Measurements from ENCODE around the gene PCSK7.

Gene PCSK7

DNA sequence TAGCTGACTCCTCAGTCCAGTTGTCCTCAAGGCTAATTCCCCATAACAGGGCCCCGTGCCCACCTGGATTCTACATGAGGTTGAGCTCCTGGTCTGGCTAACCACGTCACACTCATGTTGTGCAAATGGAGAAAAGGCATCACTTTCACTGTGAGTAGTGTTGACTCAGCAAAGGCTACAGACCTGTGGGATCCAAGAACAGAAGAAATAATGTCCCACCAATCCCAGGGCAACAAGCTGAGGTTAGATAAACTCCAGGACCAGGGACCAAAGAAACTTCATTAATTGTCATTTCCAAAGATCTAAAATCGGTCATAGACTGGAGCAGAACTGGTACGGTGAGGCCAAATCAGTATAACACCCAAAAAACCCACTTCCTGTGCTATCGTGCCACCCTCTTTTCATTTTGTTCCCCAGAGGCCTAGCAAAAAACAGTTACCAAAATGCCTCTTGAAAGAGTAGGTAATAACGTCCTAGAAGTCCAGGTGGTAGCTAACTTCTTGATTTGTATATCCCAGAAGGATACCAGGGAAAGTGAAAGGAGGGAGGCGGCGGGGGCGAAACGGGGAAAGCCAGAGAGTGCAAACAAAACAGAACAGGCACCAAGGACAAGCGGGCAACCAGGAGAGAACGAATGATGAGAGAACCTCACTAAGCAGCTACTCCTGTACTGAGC is 1.4 kb downstream of the PCSK7 start:
- no peak for DNase-seq

- DNase-seq: no peak
Observed at GRCh38 chr11:117229931-117230285, 2.0 kb downstream of the PCSK7 start.

DNA sequence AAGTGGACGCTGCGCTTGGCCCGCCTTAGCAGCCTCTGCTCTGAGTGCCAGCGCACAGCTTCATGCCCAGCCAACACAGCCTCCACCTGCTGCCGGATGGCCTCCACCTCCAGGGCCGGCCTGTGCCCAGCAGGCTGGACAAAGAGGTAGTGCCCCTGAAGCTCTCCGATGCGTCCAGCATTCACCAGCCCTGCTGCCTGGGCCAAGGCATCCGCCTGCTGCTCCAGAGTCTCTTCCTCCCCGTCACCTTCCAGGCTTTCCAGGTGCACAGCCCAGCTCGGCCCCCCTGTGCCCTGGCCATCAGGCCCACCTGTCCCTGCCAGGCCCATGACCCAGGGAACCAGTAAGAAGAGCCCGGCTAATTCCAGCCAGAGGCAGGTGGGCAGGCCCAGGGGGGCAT is 2.5 kb downstream of the PCSK7 start:
- DNase-seq: no peak

DNA sequence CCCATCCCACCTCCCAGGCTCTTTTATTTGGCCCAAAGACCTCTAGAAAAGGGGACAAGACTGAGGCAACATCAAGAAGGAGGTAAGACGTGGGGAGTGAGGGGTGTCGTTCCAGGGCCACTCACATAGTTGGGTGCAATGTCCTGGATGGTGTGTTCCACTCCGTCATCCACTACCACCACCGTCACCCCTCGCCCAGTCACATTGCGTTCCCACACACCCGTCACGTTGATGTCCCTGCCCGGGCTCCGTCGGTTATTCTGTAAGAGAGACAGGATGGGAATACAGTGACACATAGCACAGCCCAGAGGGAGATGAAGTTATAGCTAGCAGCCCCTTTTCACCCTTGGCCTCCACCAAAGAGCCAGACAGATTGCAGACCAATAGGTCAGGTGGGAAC is 3.8 kb downstream of the PCSK7 start:
- no peak for DNase-seq

DNA sequence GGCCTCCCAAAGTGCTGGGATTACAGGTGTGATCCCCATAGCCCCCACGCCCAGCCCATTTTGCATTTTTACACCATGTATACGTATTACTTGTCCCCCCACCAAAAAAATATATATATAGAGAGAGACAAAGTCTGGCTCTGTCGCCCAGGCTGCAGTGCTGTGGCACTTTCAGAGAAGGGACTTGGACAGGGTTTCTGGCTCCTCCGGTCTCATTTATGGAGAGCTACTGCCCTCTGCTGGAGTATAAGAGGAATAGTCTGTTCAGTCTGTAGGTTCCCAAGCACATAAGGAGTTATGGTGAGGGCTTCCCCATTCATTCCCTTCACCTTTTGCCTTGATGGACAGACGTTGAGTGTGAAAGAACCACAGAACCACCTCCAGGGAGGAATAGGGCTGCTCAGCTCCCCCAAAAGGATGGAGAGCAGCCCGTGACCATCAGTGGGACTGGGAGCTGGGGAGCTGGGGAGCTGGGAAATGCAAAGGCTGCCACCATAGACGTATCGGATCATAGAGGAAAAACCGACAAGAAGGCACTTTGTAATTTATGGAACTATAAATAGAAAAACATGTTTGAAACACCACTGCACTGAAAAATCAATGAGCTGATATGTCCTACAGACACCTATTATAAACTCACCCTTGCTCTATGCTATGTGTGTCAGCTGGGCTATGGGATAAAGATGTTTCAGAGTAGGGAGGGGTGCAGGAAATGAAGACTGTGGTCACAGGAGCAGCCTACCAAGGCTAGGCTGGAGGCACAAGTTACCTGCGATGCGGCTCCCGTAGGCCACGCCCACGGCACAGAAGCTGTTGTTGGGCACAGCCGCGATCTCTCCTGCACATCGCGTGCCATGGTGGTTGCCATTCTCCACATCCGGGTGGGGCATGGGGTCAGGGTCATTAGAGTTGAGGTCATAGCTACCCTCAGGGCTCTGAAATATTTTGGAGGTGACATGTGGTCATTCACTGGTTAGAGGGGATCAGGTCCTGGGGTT is 5.2 kb downstream of the PCSK7 start:
- peak; percentile 51 for DNase-seq

GRCh38 chr11:117225553-117226170 is 6.2 kb downstream of the PCSK7 start:
- DNase-seq: no peak

DNA sequence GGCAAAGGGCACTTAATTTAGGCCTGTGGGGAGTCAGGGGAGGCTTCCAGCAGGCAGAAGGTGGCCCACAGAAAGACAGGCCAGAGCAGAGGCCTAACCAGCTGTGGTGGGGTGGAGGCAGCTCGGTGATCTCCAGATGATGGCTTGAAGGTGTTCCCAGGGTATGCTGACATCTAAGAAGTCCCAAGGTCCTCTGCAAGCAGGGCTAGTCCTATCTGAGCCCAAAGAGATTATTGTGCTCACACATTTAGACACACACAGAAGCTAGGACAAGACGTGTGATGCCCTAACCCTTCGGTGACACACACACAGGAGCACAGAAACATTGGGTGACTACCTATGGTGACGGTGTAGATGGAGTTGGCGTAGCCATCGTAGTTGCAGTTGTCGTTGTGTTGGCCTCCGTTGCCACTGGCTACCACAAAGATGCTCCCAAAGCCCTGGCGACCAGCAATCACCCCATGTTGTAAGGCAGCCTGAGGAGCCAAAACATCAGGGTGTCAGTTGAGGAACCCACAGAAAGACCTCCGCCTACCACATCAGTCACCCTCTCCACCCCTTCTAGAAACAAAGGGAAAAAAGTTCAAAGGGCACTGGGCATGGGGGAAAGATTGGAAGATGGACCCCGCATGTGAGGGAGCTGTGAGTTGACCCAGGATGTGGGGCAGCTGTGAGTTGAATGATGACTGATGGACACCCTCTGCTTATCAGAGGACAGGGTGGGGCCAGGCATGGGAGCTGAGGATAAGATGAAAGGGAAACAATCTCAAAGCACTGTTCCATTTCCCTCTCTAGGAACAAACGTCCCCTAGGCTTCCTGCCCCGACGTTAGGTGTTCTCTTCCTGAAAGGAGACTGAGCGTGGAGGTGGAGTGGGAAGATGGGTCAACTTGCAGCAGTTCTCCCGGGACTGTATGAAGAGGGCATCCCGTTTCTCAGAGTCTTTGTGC is 7.9 kb downstream of the PCSK7 start:
- no peak for DNase-seq

DNA sequence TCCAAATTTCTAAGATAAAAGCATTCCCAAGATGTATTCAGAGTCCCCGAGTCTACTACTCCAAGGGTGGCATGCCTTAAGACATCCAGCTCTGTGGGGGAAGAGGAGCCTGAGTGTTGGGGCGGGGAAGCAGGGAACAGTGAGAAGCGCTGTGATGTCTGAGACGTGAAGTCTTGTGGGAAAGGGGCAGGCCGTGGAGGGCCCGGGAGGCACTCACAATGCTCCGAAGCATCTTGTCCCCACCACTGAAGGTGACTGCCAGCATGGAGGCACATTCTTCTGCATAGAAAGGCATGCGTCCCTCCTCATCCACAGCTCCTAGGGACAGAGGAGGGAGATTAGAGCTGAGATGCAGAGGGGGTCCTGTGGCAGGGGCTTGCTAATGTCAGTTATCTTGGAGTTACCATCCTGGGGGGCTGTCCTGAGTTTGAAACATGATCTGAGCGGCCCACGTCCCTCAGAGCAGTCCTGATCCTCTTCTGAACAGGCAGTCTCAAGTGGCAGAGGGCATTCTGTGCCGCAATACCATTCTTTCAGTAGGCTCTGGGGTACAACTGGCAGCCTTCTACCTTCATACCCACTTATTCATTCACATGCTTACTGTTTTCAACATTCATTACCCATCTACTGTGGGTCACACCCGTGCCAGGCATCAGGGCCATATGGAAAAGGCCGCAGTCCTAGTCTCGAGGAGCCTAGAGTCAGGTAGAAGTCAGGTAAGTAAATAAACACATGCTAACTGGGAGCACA is 8.7 kb downstream of the PCSK7 start:
- DNase-seq: no peak

DNA sequence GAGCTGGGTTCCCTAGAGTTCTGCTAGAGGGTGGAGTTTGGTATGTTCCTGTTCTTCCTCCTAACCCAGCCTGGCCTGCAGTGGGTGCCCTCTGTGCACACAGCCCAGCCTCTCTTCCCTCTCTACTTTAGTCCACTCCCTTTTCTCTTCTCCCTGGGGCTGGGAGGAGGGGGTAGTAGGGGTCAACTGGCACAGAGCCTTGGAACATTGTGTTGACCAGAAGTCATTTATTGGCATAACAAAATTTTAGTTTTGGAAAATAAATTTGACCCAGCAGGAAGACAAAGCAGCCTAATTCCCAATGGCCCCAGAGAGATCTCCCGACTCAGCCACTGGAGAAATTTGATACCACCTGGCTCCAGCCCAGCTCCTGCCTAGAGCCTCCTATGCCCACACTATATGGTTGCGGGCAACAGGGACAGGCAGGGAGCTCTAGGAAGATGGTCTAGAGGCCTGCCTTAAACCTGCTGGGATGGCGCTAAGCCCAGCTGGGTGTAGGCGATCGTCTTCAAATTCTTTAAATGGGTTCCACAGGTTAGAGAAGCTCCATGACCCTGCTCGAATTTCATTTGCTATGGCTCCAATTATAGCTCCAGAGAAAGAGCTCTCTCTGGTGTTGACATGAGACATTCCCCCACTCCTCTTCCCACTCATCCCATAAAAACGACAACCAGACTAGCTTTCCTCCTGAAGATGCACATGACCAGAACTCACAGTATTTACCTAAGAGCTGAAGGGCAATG is 9.9 kb downstream of the PCSK7 start:
- no peak for DNase-seq

DNA sequence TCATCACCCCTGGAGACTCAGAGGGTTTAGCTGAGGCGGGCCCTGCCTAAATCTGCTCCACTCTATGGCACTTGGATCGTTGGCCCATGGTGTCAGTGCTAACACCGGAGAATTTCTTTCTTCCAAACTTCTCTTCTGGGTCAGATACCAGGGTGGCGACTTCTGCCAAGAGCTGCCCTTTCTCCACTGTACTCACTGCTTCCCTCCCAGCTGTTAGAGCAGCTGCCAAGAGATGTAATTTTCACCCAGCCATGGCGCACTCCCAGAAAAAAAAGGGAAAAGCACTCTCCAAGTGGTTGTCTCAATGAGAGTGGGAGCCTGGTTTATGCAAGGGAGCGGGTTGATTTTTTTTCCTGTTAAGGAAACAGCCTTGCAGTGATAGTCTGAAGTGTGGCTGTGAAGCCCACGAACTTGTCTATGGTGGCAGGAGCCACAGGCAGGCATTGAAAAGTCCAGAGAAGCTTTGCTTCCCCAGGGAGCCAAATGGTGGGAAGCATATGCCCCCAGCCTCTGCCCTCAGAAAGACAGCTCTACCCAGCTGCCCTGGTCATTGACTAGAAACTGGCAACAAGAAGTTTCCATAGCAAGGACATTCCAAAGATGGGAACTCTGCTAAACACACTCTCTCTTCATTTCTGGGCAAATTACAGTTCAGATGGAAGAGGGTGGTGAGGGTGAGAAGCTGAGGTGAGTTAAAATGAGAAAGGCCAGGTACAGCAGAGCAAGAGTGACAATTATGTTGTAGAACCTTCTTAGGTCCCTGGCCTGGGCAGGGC is 10.7 kb downstream of the PCSK7 start:
- DNase-seq: no peak

GRCh38 chr11:117220568-117220967 is 11.3 kb downstream of the PCSK7 start:
- no peak for DNase-seq

DNA sequence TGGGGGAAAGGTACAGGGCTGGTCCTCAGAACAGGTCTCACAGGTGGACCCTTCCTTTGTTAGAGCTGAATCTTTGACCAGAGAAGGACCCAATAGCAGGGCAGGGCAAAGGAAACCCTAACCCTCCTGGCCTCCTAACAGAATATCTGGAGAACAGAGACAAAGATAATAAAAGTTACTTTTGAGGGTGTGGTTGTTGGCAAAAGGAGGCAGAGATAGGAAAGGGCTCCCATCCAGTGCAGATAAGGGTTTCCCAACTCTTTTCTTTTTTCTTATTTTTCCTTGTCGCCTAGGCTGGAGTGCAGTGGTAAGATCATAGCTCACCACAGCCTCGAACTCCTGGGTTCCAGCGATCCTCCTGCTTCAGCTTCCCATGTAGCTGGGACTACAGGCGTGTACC is 11.9 kb downstream of the PCSK7 start:
- DNase-seq: no peak

DNA sequence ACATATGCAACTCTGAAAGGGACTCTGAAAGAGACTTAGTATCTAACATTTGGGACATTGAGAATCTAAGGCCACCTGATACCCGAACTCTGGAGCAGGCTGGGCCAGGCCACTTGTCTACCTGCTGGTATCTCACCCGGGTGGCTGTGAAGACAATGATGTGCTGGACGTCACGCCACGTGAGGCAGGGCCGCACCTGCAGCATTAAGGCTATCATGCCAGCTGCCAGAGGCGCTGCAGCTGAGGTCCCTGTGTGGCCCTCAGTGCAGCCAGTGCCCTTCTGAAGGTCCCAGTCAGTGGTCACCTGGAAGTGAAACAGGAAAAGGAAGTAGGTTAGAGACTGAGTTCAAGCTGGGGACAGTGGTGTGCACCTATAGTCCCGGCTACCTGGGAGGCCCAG is 12.4 kb downstream of the PCSK7 start:
- DNase-seq: no peak

- DNase-seq: no peak
Observed at GRCh38 chr11:117219001-117219400, 12.9 kb downstream of the PCSK7 start.

DNA sequence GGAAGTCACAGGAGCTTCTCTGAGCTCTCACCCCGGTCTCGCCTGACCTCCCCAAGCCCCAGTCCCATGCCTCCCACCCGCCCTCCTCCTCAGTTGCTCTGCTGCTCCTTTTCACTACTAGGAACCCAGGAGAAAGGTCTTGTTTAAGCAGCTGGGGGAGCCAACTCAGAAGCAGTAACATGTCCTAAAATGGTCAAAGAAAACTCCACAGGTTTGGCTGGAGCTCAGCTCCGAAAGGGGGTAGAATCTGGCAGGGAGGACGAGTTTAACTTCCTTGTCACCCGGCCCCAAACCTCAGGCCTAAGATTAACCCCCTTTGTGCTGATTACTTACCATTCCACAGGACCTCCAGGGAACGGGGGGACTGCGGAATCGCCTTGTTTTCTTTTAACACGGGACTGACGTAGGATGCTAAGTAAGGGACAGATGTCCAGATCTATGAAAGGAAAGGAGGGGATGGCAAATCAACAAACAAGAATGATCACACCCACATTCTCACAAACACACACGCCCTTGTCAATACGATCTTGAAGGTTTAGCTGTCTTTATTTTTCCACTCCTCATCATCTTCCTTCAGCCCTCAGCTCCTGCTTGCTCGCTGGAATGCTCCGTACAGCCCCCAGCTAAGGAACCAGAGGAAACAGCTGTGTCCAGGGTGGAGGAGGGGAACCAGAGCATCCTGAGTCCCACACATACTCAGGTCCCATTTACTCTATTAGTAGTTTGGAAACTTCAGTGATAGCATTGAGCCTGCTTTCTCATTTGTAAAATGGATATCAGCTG is 13.5 kb downstream of the PCSK7 start:
- no peak for DNase-seq

DNA sequence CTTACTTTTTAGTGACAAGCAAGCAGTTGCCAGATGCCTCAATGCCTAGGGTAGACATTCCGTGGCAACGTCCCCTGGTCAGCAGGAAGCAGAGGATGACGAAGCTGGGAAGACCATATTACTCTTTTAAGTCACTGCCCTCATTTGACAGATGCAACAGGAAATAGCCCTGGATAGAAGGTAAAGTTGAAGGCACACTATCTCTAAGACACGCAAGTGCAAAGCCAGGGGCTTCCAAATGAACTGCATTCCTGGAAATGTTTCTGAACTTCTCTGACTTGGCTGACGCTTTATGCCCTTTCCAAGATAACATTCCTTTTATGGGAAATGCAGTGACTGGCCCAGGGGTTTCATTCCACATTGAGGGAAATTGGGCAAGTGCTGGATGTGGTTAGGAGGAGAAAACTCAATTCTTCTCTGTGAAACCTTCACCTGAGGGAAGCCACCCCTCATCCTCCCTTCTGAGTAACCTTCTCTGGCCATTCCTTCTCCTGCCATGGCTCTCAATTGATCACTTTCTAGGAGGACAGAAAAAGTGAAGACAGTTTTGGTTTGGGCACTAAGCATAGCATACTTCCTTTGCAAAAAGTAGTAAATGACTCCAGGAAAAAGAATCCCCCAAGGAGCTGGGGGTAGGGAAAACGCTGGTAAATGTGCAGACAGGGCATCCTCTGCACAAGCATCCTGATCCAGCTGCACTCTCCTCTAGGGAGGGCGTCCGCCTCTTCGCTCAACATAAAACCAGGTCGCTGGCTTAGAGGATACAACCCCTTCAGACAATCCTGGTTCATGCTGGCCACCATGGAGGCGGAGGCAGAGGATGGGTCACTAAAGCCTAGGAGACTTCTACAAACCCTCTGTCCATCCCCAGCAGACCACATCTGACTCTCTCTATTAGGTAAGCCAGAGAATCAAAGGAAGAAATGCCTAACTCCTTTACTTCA is 14.5 kb downstream of the PCSK7 start:
- no peak for DNase-seq

- no peak for DNase-seq
Observed at GRCh38 chr11:117214404-117215110, 17.3 kb downstream of the PCSK7 start.
